Small intestine (tissue), 7 donors: Measurements from ENCODE around the gene SLCO4A1. TPM values are rescaled to one million over a fixed set of nuclear protein-coding genes. Genes with fewer than 3 reads are reported as not detected.
A peak's percentile ranks its signal among the peaks of the same experiment; 100 is the strongest.
"Not testable (repeated sequence)": the region's sequence is repeated elsewhere in the genome, so short reads cannot be mapped to it uniquely, and the experiment has no call there.

Source experiments
- DNase-seq, 2 donors: peaks; one replicate each; pipeline versions ENCODE4 v3.0.0 to v3.0.0-alpha.2; 2013
- FAIRE-seq: peaks from 2 replicates; lab custom pipeline; 2012; peaks lifted over from hg19 to GRCh38; lab: Jason Lieb, UNC
- H3K27ac ChIP-seq, 3 donors: one replicate each; pipeline ENCODE4 v1.5.1; 2013; ENCODE audit warnings: low read length in 2 of 3, mild to moderate bottlenecking in 2 of 3, control low read depth in 1 of 3, inconsistent platforms in 1 of 3, low read depth in 1 of 3, moderate library complexity in 1 of 3
- H3K27me3 ChIP-seq, 3 donors: one replicate each; pipeline ENCODE4 v1.6.1; 2013; ENCODE audit warnings: low read length in 3 of 3, inconsistent platforms in 1 of 3; ENCODE audit not compliant: control insufficient read depth in 3 of 3, insufficient read depth in 3 of 3
- H3K36me3 ChIP-seq, 3 donors: one replicate each; pipeline ENCODE4 v1.6.1; 2013; ENCODE audit warnings: low read length in 3 of 3, inconsistent platforms in 1 of 3, low read depth in 1 of 3, mild to moderate bottlenecking in 1 of 3, moderate library complexity in 1 of 3; ENCODE audit not compliant: control insufficient read depth in 3 of 3, insufficient read depth in 2 of 3
- H3K4me1 ChIP-seq, 3 donors: one replicate each; pipeline ENCODE4 v1.6.1; 2013; ENCODE audit warnings: low read length in 2 of 3, inconsistent platforms in 1 of 3, low read depth in 1 of 3, mild to moderate bottlenecking in 1 of 3, moderate library complexity in 1 of 3; ENCODE audit not compliant: control insufficient read depth in 3 of 3, insufficient read depth in 2 of 3
- H3K4me3 ChIP-seq, 3 donors: one replicate each; pipeline ENCODE4 v1.5.1; 2013; ENCODE audit warnings: low read length in 3 of 3, control low read depth in 1 of 3, inconsistent platforms in 1 of 3, low read depth in 1 of 3, mild to moderate bottlenecking in 1 of 3, moderate library complexity in 1 of 3
- H3K9me3 ChIP-seq, 2 donors: one replicate each; pipeline ENCODE4 v1.6.1; 2013; ENCODE audit warnings: low read depth in 1 of 2, low read length in 1 of 2; ENCODE audit not compliant: control insufficient read depth in 2 of 2, insufficient read depth in 1 of 2
- WGBS, 3 donors: extraction: QIAGEN DNeasy Blood & Tissue Kit; methylation state at CpG; one replicate each; pipeline ENCODE4 v1.1.7; 2013; 5-methylcytosine and 5-hydroxymethylcytosine counted together
- polyA plus RNA-seq, 4 donors: library from polyadenylated mRNA; stranded (reverse) in 3 of 4; unstranded in 1 of 4; fragments of 200-250 nt in 3 of 4; fragments of 120-200 nt in 1 of 4; gene quantifications; one replicate each; pipeline versions ENCODE4 v1.2.1 to v1.2.3, GENCODE V29; 2013
- donor health status: healthy with polysubstance abuse.
- donor health status: control.
- donor health status: control.
- donor health status: Bipolar disorder and iron deficiency.
- donor health status: healthy.

The SLCO4A1 gene
- polyA plus RNA-seq, 4 donors: 0.58 to 22.4 (median 3.5) TPM

- Histone ChIP-seq H3K9me3 (no peaks in the 10 kb centered on the region), H3K4me1 (peaks cover 9 to 19% (median 12%) of the 10 kb centered on the region in 3 donors), H3K36me3 (no peaks in the 10 kb centered on the region), H3K27ac (peak overlapping the region; percentile 99 to 100 (median 100)), H3K4me3 (no peak overlapping the region), H3K27me3 (no peaks in the 10 kb centered on the region)
- DNase-seq: no peak
- FAIRE-seq: no peak
- 65 to 75% (median 73%) methylated on average over 29 of the region's 29 CpGs for WGBS, 3 donors
Measured at GRCh38 chr20:62622877-62623487, 19.3 kb upstream of the SLCO4A1 start.

DNA sequence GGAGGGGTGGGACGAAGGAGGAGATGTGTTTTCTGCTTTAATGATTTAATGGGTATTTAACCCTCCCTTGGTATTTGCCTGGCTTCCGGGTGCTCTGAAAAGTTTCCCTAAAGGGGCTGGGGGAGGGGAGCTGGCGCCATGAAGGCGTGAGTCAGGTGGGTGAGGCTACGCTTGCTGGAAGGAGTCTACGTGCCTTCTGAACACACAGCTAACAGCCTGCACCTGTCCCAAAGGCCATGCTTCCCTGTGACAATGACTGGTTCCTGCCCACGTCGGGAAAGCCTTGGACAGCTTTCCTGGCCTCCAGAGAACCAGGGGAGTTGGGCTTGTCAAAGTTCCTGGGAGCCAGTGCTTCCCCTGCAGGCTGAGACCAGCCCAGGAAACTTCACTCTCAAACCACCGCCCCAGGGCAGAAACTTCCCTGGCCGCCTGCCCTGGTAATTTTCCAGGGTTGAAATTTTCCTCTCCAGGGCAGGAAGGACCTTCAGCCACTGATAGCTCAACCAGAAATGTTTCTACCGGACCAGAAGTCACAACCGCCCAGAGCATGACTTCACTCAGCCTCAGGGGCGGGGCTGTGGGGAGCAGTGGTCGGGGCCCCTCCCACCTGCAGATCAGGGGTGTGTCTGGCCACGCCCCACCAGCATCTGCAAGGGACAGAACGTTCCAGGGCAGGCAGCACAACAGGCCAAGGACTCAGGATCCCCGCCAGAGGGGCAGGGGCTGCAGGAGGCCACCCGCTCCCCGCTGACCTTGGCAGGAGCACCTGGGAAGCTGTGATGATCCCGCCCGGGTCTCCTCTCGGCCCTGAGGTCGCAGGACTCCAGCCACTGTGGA is 18.6 kb upstream of the SLCO4A1 start:
- peak; percentile 96 to 99 for DNase-seq
- Histone ChIP-seq H3K27me3 (no peaks in the 10 kb centered on the region), H3K4me3 (no peak overlapping the region), H3K36me3 (no peaks in the 10 kb centered on the region), H3K27ac (peak overlapping the region; percentile 99 to 100 (median 100)), H3K9me3 (no peaks in the 10 kb centered on the region), H3K4me1 (peaks cover 9 to 19% (median 12%) of the 10 kb centered on the region in 3 donors)
- no peak for FAIRE-seq
- 5 to 10% (median 9%) methylated on average over 23 of the region's 23 CpGs for WGBS, 3 donors

- 17 to 57% (median 52%) methylated on average over 9 of the region's 9 CpGs for WGBS, 3 donors
- H3K27ac ChIP-seq: peak overlapping the region; percentile 99 to 100 (median 100)
Measured at GRCh38 chr20:62624325-62624690, 18.0 kb upstream of the SLCO4A1 start.

GRCh38 chr20:62624719-62625453 is 17.4 kb upstream of the SLCO4A1 start:
- H3K27me3 ChIP-seq: no peaks in the 10 kb centered on the region
- FAIRE-seq: no peak
- peak overlapping the region; percentile 99 to 100 (median 100) for H3K27ac ChIP-seq
- peaks cover 9 to 19% (median 12%) of the 10 kb centered on the region in 3 donors for H3K4me1 ChIP-seq
- H3K36me3 ChIP-seq: no peaks in the 10 kb centered on the region
- 84 to 90% (median 89%) methylated on average over 32 of the region's 32 CpGs for WGBS, 3 donors
- no peaks in the 10 kb centered on the region for H3K9me3 ChIP-seq
- H3K4me3 ChIP-seq: no peak overlapping the region
- no peak for DNase-seq

More at GRCh38 chr20:62624325-62624690, 18.0 kb upstream of the SLCO4A1 start:
- Histone ChIP-seq H3K4me1 (peaks cover 9 to 19% (median 12%) of the 10 kb centered on the region in 3 donors), H3K27me3 (no peaks in the 10 kb centered on the region), H3K36me3 (no peaks in the 10 kb centered on the region), H3K4me3 (no peak overlapping the region), H3K9me3 (no peaks in the 10 kb centered on the region)
- no peak for FAIRE-seq
- peak in 1 of 2 donors; percentile 69 for DNase-seq

- no peak for FAIRE-seq
- no peaks in the 10 kb centered on the region for H3K36me3 ChIP-seq
- no peaks in the 10 kb centered on the region for H3K27me3 ChIP-seq
- H3K27ac ChIP-seq: no peak overlapping the region
- 81 to 89% (median 89%) methylated on average over 19 to 21 of the region's 21 CpGs for WGBS, 3 donors
- peaks cover 9 to 19% (median 12%) of the 10 kb centered on the region in 3 donors for H3K4me1 ChIP-seq
- no peak for DNase-seq
- no peak overlapping the region for H3K4me3 ChIP-seq
- H3K9me3 ChIP-seq: no peaks in the 10 kb centered on the region
Measured at GRCh38 chr20:62625516-62625915, 16.8 kb upstream of the SLCO4A1 start.

DNA sequence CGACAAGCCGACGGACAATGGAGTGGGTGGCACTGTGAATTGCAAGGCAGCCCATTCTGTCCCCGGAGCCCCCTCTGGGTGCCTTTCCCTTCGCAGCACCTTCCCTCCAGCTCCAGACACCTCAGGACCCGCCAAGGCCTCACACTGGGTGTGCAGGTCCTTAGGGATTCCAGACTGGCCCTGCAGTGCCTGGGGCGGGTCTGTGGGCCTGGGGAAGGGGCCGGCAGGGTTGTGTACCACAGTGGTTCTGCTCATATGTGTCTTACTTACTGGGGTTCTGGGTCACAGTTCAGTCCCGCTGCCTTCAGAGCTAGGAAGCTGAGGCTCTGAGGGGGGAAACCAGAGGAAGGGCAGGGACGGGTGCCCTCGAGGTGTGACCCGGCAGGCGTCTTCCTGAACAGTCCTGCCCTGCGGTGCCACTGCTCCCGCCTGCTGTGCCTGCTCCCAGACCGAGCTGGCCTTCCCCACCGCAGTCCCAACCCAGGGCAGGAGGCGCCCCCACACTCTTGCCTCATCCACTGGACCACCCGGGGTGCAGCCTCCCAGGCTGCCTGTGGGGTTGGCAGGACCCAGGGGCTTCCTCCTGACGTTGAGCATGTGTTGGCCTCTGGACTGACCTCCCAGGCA is 16.3 kb upstream of the SLCO4A1 start:
- H3K27ac ChIP-seq: no peak overlapping the region
- 87 to 93% (median 89%) methylated on average over 19 to 20 of the region's 20 CpGs for WGBS, 3 donors
- no peak overlapping the region for H3K4me3 ChIP-seq
- no peaks in the 10 kb centered on the region for H3K9me3 ChIP-seq
- no peaks in the 10 kb centered on the region for H3K36me3 ChIP-seq
- H3K27me3 ChIP-seq: no peaks in the 10 kb centered on the region
- DNase-seq: no peak
- H3K4me1 ChIP-seq: peaks cover 9 to 19% (median 12%) of the 10 kb centered on the region in 3 donors
- FAIRE-seq: no peak

- peak overlapping the region in 1 of 3 donors; percentile 47 for H3K27ac ChIP-seq
- FAIRE-seq, H3K9me3 ChIP-seq, H3K27me3 ChIP-seq, H3K4me3 ChIP-seq, DNase-seq, H3K36me3 ChIP-seq: not testable (repeated sequence)
- H3K4me1 ChIP-seq: peaks cover 8 to 19% (median 12%) of the 10 kb centered on the region in 3 donors
- 81 to 93% (median 89%) methylated on average over 1 of the region's 1 CpG for WGBS, 3 donors
Measured at GRCh38 chr20:62627425-62627824, 14.9 kb upstream of the SLCO4A1 start.
